DND-41 (cell line): Measurements from ENCODE around the gene POU3F3.

Source experiments
- CTCF ChIP-seq: IDR thresholded peaks from 2 replicates; pipeline ENCODE4 v1.5.1; 2012; ENCODE audit warnings: borderline replicate concordance, low read length, moderate library complexity, mild to moderate bottlenecking; ENCODE audit not compliant: poor library complexity, severe bottlenecking; ENCODE audit errors: extremely low read depth
- EZH2 ChIP-seq: IDR thresholded peaks from 3 replicates; pipeline ENCODE4 v1.6.1; 2012; ENCODE audit warnings: borderline replicate concordance, low read depth, mild to moderate bottlenecking, moderate library complexity, low read length, inconsistent platforms; ENCODE audit not compliant: severe bottlenecking

- TF ChIP-seq CTCF = no peak
- TF ChIP-seq EZH2 = no peak
These were observed 2.4 kb downstream of the POU3F3 start for GRCh38 chr2:104856086-104856972.
